ENCODE data around the gene TCF15.

TCF15 gene

GRCh38 chr20:607476-607875 is 2.6 kb downstream of the TCF15 start:
- TF ChIP-seq EZH2 (IDR thresholded peaks at IDR 0.05; ENCODE audit: borderline replicate concordance, low read length) (no peak), CTCF (IDR thresholded peaks at IDR 0.05; ENCODE audit: low read length) (no peak)
- Histone ChIP-seq H2AFZ (ENCODE audit: low read length) (no peak overlapping the region), H3K9ac (ENCODE audit: low read length) (no peak overlapping the region), H3K27me3 (ENCODE audit: insufficient read depth, low read length) (no peaks in the 10 kb centered on the region; the same call in 1 of the 2 replicates), H3K9me3 (ENCODE audit: low read length) (no peaks in the 10 kb centered on the region), H3K27ac (ENCODE audit: low read depth, low read length, poor library complexity, severe bottlenecking) (no peak overlapping the region), H3K4me2 (ENCODE audit: low read length) (no peak overlapping the region), H3K9me2 (ENCODE audit: low read depth, low read length) (no peaks in the 10 kb centered on the region), H3K79me2 (ENCODE audit: insufficient read depth, low read length) (no peaks in the 10 kb centered on the region), H3K4me1 (ENCODE audit: insufficient read depth, low read length, severe bottlenecking) (no peaks in the 10 kb centered on the region), H4K20me1 (ENCODE audit: insufficient read depth, low read length) (no peaks in the 10 kb centered on the region), H3K4me3 (ENCODE audit: low read depth, low read length, poor library complexity, severe bottlenecking) (no peak overlapping the region), H3F3A (ENCODE audit: insufficient read depth, low read length) (no peaks in the 10 kb centered on the region), H3K36me3 (ENCODE audit: insufficient read depth, low read length) (no peaks in the 10 kb centered on the region)

GRCh38 chr20:605237-605636 is 4.9 kb downstream of the TCF15 start:
- no peaks in the 10 kb centered on the region for H3K36me3 ChIP-seq (ENCODE audit: insufficient read depth, low read length)
- H2AFZ ChIP-seq (ENCODE audit: low read length): no peak overlapping the region
- H3K79me2 ChIP-seq (ENCODE audit: insufficient read depth, low read length): no peaks in the 10 kb centered on the region
- H3K9me2 ChIP-seq (ENCODE audit: low read depth, low read length): no peaks in the 10 kb centered on the region
- no peak overlapping the region for H3K27ac ChIP-seq (ENCODE audit: low read depth, low read length, poor library complexity, severe bottlenecking)
- H4K20me1 ChIP-seq (ENCODE audit: insufficient read depth, low read length): no peaks in the 10 kb centered on the region
- H3K27me3 ChIP-seq (ENCODE audit: insufficient read depth, low read length): no peaks in the 10 kb centered on the region; the same call in 1 of the 2 replicates
- no peak for TF ChIP-seq CTCF (IDR thresholded peaks at IDR 0.05; ENCODE audit: low read length)
- no peak for TF ChIP-seq EZH2 (IDR thresholded peaks at IDR 0.05; ENCODE audit: borderline replicate concordance, low read length)
- H3F3A ChIP-seq (ENCODE audit: insufficient read depth, low read length): no peaks in the 10 kb centered on the region
- H3K9me3 ChIP-seq (ENCODE audit: low read length): no peaks in the 10 kb centered on the region
- no peak overlapping the region for H3K4me3 ChIP-seq (ENCODE audit: low read depth, low read length, poor library complexity, severe bottlenecking)
- H3K4me1 ChIP-seq (ENCODE audit: insufficient read depth, low read length, severe bottlenecking): no peaks in the 10 kb centered on the region
- no peak overlapping the region for H3K9ac ChIP-seq (ENCODE audit: low read length)
- no peak overlapping the region for H3K4me2 ChIP-seq (ENCODE audit: low read length)

DNA sequence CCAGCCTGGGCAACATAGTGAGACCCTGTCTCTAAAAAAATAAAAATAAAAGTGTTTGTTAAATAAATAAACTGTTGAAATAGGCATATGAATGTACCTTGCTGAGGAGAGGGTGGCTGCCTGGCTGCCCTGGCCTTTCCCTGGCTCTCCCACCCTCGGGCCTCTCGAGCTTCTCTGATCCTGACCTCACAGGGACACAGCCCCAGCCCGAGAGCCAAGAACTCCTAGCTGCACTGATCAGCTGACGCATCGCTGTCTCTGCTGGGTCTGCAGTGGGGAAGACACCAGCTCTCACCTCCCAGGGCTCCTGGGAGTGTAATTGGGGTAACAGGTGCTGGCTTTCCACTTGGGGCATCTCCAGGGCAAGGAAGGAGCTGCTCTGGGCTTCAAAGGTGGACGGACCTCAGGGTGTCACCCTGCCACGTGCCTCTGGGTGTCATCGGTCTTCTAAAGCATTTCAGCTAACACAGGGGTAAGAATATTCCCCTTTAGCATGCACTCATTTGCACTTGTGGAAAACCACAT is 6.9 kb downstream of the TCF15 start:
- H3K4me1 ChIP-seq (ENCODE audit: insufficient read depth, low read length, severe bottlenecking): no peaks in the 10 kb centered on the region
- H3K79me2 ChIP-seq (ENCODE audit: insufficient read depth, low read length): no peaks in the 10 kb centered on the region
- no peaks in the 10 kb centered on the region for H3K9me2 ChIP-seq (ENCODE audit: low read depth, low read length)
- no peaks in the 10 kb centered on the region for H4K20me1 ChIP-seq (ENCODE audit: insufficient read depth, low read length)
- no peak for TF ChIP-seq EZH2 (IDR thresholded peaks at IDR 0.05; ENCODE audit: borderline replicate concordance, low read length)
- TF ChIP-seq CTCF (IDR thresholded peaks at IDR 0.05; ENCODE audit: low read length): no peak
- H2AFZ ChIP-seq (ENCODE audit: low read length): no peak overlapping the region
- no peak overlapping the region for H3K9ac ChIP-seq (ENCODE audit: low read length)
- H3K27ac ChIP-seq (ENCODE audit: low read depth, low read length, poor library complexity, severe bottlenecking): no peak overlapping the region
- no peaks in the 10 kb centered on the region for H3K36me3 ChIP-seq (ENCODE audit: insufficient read depth, low read length)
- no peaks in the 10 kb centered on the region for H3K9me3 ChIP-seq (ENCODE audit: low read length)
- H3K4me2 ChIP-seq (ENCODE audit: low read length): no peak overlapping the region
- H3F3A ChIP-seq (ENCODE audit: insufficient read depth, low read length): no peaks in the 10 kb centered on the region
- no peaks in the 10 kb centered on the region; the same call in 1 of the 2 replicates for H3K27me3 ChIP-seq (ENCODE audit: insufficient read depth, low read length)
- no peak overlapping the region for H3K4me3 ChIP-seq (ENCODE audit: low read depth, low read length, poor library complexity, severe bottlenecking)

Measured in OCI-LY1 (cell line).